Measurements from ENCODE around the gene GDPD3.

GDPD3 gene

DNA sequence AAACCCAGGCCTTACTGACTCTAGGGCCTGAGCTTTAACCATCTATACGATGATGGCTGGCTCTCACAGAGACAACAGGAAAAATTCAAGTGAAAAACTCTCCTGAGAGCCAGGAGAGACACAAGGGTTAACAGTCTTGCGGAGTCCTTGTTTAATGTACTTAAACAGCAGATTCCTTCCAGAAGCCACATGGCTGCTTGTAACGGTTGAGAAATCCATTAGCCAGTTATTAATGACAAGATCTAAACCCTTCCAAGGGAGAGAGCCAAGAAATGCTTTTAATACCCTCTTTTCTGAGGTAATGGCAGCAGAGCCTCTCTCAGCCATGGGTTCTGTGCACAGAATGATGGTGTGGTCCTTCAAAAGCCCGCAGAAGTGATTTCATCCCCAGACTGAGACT is 53.0 kb downstream of the GDPD3 start:
- H3K9ac ChIP-seq = no peak overlapping the region
- no peak for TF ChIP-seq CTCF (conservative IDR thresholded peaks at IDR 0.05; ENCODE audit: low read depth, low read length)
- H3K4me3 ChIP-seq (IDR thresholded peaks at IDR 0.05; ENCODE audit: insufficient read depth, low read depth, low read length) = no peak overlapping the region
- H2AFZ ChIP-seq (ENCODE audit: low read depth) = no peak overlapping the region
- H3K4me1 ChIP-seq (ENCODE audit: low read depth, poor library complexity, severe bottlenecking) = peaks cover 25% of the 10 kb centered on the region
- no peaks in the 10 kb centered on the region for H3K36me3 ChIP-seq (ENCODE audit: insufficient read depth)
- H3K27ac ChIP-seq = no peak overlapping the region
- H3K4me2 ChIP-seq = no peak overlapping the region
- H4K20me1 ChIP-seq (ENCODE audit: insufficient read depth) = no peaks in the 10 kb centered on the region
- no peaks in the 10 kb centered on the region for H3K27me3 ChIP-seq (ENCODE audit: insufficient read depth, low read depth)
- peaks cover 13% of the 10 kb centered on the region; the same call in 1 of the 2 replicates for H3K79me2 ChIP-seq (ENCODE audit: insufficient read depth, low read depth)

DNA sequence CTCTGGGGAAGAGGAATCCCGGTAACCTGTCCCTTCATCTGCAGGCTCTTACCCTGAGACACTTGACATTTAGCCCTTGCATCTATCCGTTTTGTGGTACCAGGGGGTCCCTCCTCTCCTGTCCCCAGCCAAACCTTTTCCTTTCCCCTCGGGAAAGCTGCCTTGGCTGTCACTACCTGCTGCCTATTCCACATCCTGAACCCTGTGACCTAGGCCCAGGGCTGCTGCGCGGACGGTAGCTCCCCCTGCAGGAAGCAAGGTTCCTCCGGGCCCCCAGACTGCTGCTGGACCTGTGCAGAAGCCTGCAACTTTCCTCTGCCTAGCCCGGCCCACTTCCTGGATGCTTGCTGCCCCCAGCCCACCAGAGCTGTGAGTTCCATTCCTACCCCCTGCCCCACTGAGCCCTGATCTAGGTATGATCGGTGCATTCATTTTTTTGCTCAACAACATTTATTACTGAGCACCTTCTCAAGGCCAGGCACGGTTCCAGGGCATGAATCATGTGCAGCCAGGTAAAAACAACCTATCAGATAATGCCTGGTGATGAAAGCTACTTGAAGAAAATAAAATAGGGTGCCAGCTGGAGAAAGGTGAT is 58.3 kb downstream of the GDPD3 start:
- no peak overlapping the region for H3K27ac ChIP-seq
- H3K4me1 ChIP-seq (ENCODE audit: low read depth, poor library complexity, severe bottlenecking) = peaks cover 8% of the 10 kb centered on the region
- H2AFZ ChIP-seq (ENCODE audit: low read depth) = no peak overlapping the region
- no peaks in the 10 kb centered on the region for H4K20me1 ChIP-seq (ENCODE audit: insufficient read depth)
- TF ChIP-seq CTCF (conservative IDR thresholded peaks at IDR 0.05; ENCODE audit: low read depth, low read length) = peak; percentile 49
- H3K9ac ChIP-seq = no peak overlapping the region
- H3K36me3 ChIP-seq (ENCODE audit: insufficient read depth) = no peaks in the 10 kb centered on the region
- H3K4me2 ChIP-seq = no peak overlapping the region
- H3K27me3 ChIP-seq (ENCODE audit: insufficient read depth, low read depth) = no peaks in the 10 kb centered on the region
- no peak overlapping the region for H3K4me3 ChIP-seq (IDR thresholded peaks at IDR 0.05; ENCODE audit: insufficient read depth, low read depth, low read length)
- no peaks in the 10 kb centered on the region for H3K79me2 ChIP-seq (ENCODE audit: insufficient read depth, low read depth)
